ENCODE results near the gene PRG3. TPM values are rescaled to one million over a fixed set of nuclear protein-coding genes. Genes with fewer than 3 reads are reported as not detected.

PRG3 gene
- total and polyA plus RNA-seq, 4 experiments from 2014 or later, result not detected

- Mint-ChIP-seq H3K27me3 (no peaks in the 10 kb centered on the region), H3K9me3 (no peaks in the 10 kb centered on the region), H3K36me3 (peaks cover 10 to 22% of the 10 kb centered on the region in 2 donors), H3K4me1 (peaks cover 33 to 56% (median 40%) of the 10 kb centered on the region in 4 donors), H3K4me3 (peak overlapping the region; percentile 83 to 93 (median 88)), H3K27ac (peak overlapping the region; percentile 77 to 97 (median 94))
- intact Hi-C loops (cut with micrococcal nuclease), result loop anchor here (1.0 to 5.0 kb wide), 5 partner anchors 31 to 1153 kb away; partner anchors contain the start of genes TIMM10 and ZFP91
- peak overlapping the region; percentile 32 to 58 for H3K4me3 ChIP-seq (ENCODE audit: low read length in 2 of 2)
- DNase-seq, result no peak
- peaks cover 34% of the 10 kb centered on the region for H3K4me1 ChIP-seq (ENCODE audit: insufficient read depth, low read length)
- no peaks in the 10 kb centered on the region for H3K9me3 ChIP-seq (ENCODE audit: control insufficient read depth in 1 of 2, low read length in 2 of 2)
- peaks cover 4% of the 10 kb centered on the region for H3K36me3 ChIP-seq (ENCODE audit: insufficient read depth, low read length)
- H3K27ac ChIP-seq (ENCODE audit: low read depth, low read length), result peak overlapping the region; percentile 54
- ChIA-PET POLR2A (ENCODE audit: partially characterized antibody) (interaction anchor here (0.8 to 4.1 kb wide), 11 partner anchors 10 to 316 kb away, joined by 3 to 13 read pairs (median 4); partner anchors contain the start of genes SELENOH, SSRP1, TNKS1BP1 and UBE2L6), CTCF (ENCODE audit: partially characterized antibody) (interaction anchor here (1.0 to 5.9 kb wide), 5 partner anchors 32 to 375 kb away, joined by 3 to 56 read pairs (median 5); no protein-coding TSS in a partner anchor)
- no peaks in the 10 kb centered on the region for H3K27me3 ChIP-seq (ENCODE audit: insufficient read depth, low read length)
These were observed 44.9 kb upstream of the PRG3 start for GRCh38 chr11:57425565-57426438.

- H3K36me3 ChIP-seq (ENCODE audit: insufficient read depth, low read length), result peaks cover 11% of the 10 kb centered on the region
- peak; percentile 67 to 97 (median 69) for DNase-seq
- intact Hi-C loops (cut with micrococcal nuclease), result loop anchor here (1.0 to 5.0 kb wide), 5 partner anchors 32 to 1154 kb away; partner anchors contain the start of genes TIMM10 and ZFP91
- H3K9me3 ChIP-seq (ENCODE audit: control insufficient read depth in 1 of 2, low read length in 2 of 2), result no peaks in the 10 kb centered on the region
- ChIA-PET POLR2A (ENCODE audit: partially characterized antibody) (interaction anchor here (0.9 to 4.1 kb wide), 7 partner anchors 9 to 143 kb away, joined by 3 to 13 read pairs (median 5); partner anchors contain the start of genes SSRP1, TNKS1BP1 and UBE2L6), CTCF (ENCODE audit: partially characterized antibody) (interaction anchor here (0.5 to 5.9 kb wide), 8 partner anchors 32 to 376 kb away, joined by 3 to 56 read pairs (median 4); no protein-coding TSS in a partner anchor)
- peak overlapping the region; percentile 70 to 97 (median 94) for H3K27ac Mint-ChIP-seq
- H3K27ac ChIP-seq (ENCODE audit: low read depth, low read length), result peak overlapping the region; percentile 54
- H3K4me3 Mint-ChIP-seq, result peak overlapping the region; percentile 68 to 93 (median 86)
- H3K27me3 Mint-ChIP-seq, result no peaks in the 10 kb centered on the region
- H3K4me1 ChIP-seq (ENCODE audit: insufficient read depth, low read length), result peaks cover 34% of the 10 kb centered on the region
- H3K27me3 ChIP-seq (ENCODE audit: insufficient read depth, low read length), result no peaks in the 10 kb centered on the region
- no peaks in the 10 kb centered on the region for H3K9me3 Mint-ChIP-seq
- peaks cover 35 to 56% (median 40%) of the 10 kb centered on the region in 4 donors for H3K4me1 Mint-ChIP-seq
- peak overlapping the region; percentile 17 to 39 for H3K4me3 ChIP-seq (ENCODE audit: low read length in 2 of 2)
- H3K36me3 Mint-ChIP-seq, result peaks cover 14 to 30% of the 10 kb centered on the region in 2 donors
These were observed 44.0 kb upstream of the PRG3 start for GRCh38 chr11:57424792-57425564.

GRCh38 chr11:57424137-57424791, 43.3 kb upstream of the PRG3 start:
- H3K36me3 ChIP-seq (ENCODE audit: insufficient read depth, low read length), result peaks cover 11% of the 10 kb centered on the region
- H3K4me3 Mint-ChIP-seq, result peak overlapping the region in 7 of 8 donors; percentile 81 to 93 (median 86)
- H3K4me1 Mint-ChIP-seq, result peaks cover 35 to 56% (median 40%) of the 10 kb centered on the region in 4 donors
- DNase-seq, result no peak
- H3K27me3 Mint-ChIP-seq, result no peaks in the 10 kb centered on the region
- ChIA-PET POLR2A (ENCODE audit: partially characterized antibody) (interaction anchor here (1.5 to 4.1 kb wide), 3 partner anchors 89 to 144 kb away, joined by 8 to 13 read pairs (median 8); partner anchors contain the start of genes SSRP1, TNKS1BP1 and UBE2L6), CTCF (ENCODE audit: partially characterized antibody) (interaction anchor here (1.2 to 5.9 kb wide), 6 partner anchors 33 to 376 kb away, joined by 3 to 56 read pairs (median 4); no protein-coding TSS in a partner anchor)
- H3K27me3 ChIP-seq (ENCODE audit: insufficient read depth, low read length), result no peaks in the 10 kb centered on the region
- H3K4me3 ChIP-seq (ENCODE audit: low read length in 2 of 2), result peak overlapping the region; percentile 17 to 39
- peak overlapping the region; percentile 54 for H3K27ac ChIP-seq (ENCODE audit: low read depth, low read length)
- H3K36me3 Mint-ChIP-seq, result peaks cover 15 to 32% of the 10 kb centered on the region in 2 donors
- H3K9me3 Mint-ChIP-seq, result no peaks in the 10 kb centered on the region
- peak overlapping the region; percentile 70 to 97 (median 94) for H3K27ac Mint-ChIP-seq
- peaks cover 34% of the 10 kb centered on the region for H3K4me1 ChIP-seq (ENCODE audit: insufficient read depth, low read length)
- intact Hi-C loops (cut with micrococcal nuclease), result loop anchor here (2.0 kb wide), 2 partner anchors 33 to 1155 kb away; partner anchors contain the start of gene ZFP91
- H3K9me3 ChIP-seq (ENCODE audit: control insufficient read depth in 1 of 2, low read length in 2 of 2), result no peaks in the 10 kb centered on the region

- Histone ChIP-seq H3K27me3 (ENCODE audit: insufficient read depth, low read length) (no peaks in the 10 kb centered on the region), H3K4me1 (ENCODE audit: insufficient read depth, low read length) (peaks cover 34% of the 10 kb centered on the region), H3K4me3 (ENCODE audit: low read length in 2 of 2) (no peak overlapping the region), H3K27ac (ENCODE audit: low read depth, low read length) (no peak overlapping the region), H3K36me3 (ENCODE audit: insufficient read depth, low read length) (peaks cover 12% of the 10 kb centered on the region), H3K9me3 (ENCODE audit: control insufficient read depth in 1 of 2, low read length in 2 of 2) (no peaks in the 10 kb centered on the region)
- POLR2A ChIA-PET (ENCODE audit: partially characterized antibody), result no interaction called here
- Mint-ChIP-seq H3K27ac (peak overlapping the region in 5 of 7 donors; percentile 31 to 94 (median 53)), H3K4me3 (peak overlapping the region in 2 of 8 donors; percentile 10 to 20), H3K4me1 (peaks cover 33 to 54% (median 40%) of the 10 kb centered on the region in 4 donors), H3K27me3 (no peaks in the 10 kb centered on the region), H3K9me3 (no peaks in the 10 kb centered on the region), H3K36me3 (peaks cover 19 to 36% of the 10 kb centered on the region in 2 donors)
- intact Hi-C loops (cut with micrococcal nuclease), result no loop called here
- CTCF ChIA-PET (ENCODE audit: partially characterized antibody), result no interaction called here
- no peak for DNase-seq
These were observed 41.7 kb upstream of the PRG3 start for GRCh38 chr11:57422669-57423068.

GRCh38 chr11:57421805-57422204, 40.9 kb upstream of the PRG3 start:
- POLR2A ChIA-PET (ENCODE audit: partially characterized antibody), result no interaction called here
- no peak overlapping the region for H3K4me3 Mint-ChIP-seq
- Histone ChIP-seq H3K27me3 (ENCODE audit: insufficient read depth, low read length) (no peaks in the 10 kb centered on the region), H3K4me1 (ENCODE audit: insufficient read depth, low read length) (peaks cover 30% of the 10 kb centered on the region), H3K36me3 (ENCODE audit: insufficient read depth, low read length) (peaks cover 20% of the 10 kb centered on the region), H3K4me3 (ENCODE audit: low read length in 2 of 2) (no peak overlapping the region), H3K27ac (ENCODE audit: low read depth, low read length) (no peak overlapping the region), H3K9me3 (ENCODE audit: control insufficient read depth in 1 of 2, low read length in 2 of 2) (no peaks in the 10 kb centered on the region)
- H3K4me1 Mint-ChIP-seq, result peaks cover 30 to 46% (median 34%) of the 10 kb centered on the region in 4 donors
- no peak for DNase-seq
- H3K27ac Mint-ChIP-seq, result peak overlapping the region in 1 of 7 donors; percentile 21
- intact Hi-C loops (cut with micrococcal nuclease), result no loop called here
- CTCF ChIA-PET (ENCODE audit: partially characterized antibody), result interaction anchor here (1.2 kb wide), 1 partner anchor 36 kb away, joined by 4 read pairs; no protein-coding TSS in a partner anchor
- peaks cover 27 to 44% of the 10 kb centered on the region in 2 donors for H3K36me3 Mint-ChIP-seq
- H3K9me3 Mint-ChIP-seq, result no peaks in the 10 kb centered on the region
- no peaks in the 10 kb centered on the region for H3K27me3 Mint-ChIP-seq

- peaks cover 27% of the 10 kb centered on the region for H3K36me3 ChIP-seq (ENCODE audit: insufficient read depth, low read length)
- H3K4me3 Mint-ChIP-seq, result no peak overlapping the region
- no peak overlapping the region for H3K27ac Mint-ChIP-seq
- ChIA-PET POLR2A (ENCODE audit: partially characterized antibody) (interaction anchor here (0.6 kb wide), 1 partner anchor 200 kb away, joined by 4 read pairs; no protein-coding TSS in a partner anchor), CTCF (ENCODE audit: partially characterized antibody) (interaction anchor here (0.6 to 3.2 kb wide), 3 partner anchors 37 to 45 kb away, joined by 4 to 8 read pairs (median 4); no protein-coding TSS in a partner anchor)
- H3K4me3 ChIP-seq (ENCODE audit: low read length in 2 of 2), result no peak overlapping the region
- peaks cover 23 to 39% (median 28%) of the 10 kb centered on the region in 4 donors for H3K4me1 Mint-ChIP-seq
- no peak overlapping the region for H3K27ac ChIP-seq (ENCODE audit: low read depth, low read length)
- peaks cover 24% of the 10 kb centered on the region for H3K4me1 ChIP-seq (ENCODE audit: insufficient read depth, low read length)
- no peak for DNase-seq
- H3K9me3 ChIP-seq (ENCODE audit: control insufficient read depth in 1 of 2, low read length in 2 of 2), result no peaks in the 10 kb centered on the region
- no peaks in the 10 kb centered on the region for H3K27me3 Mint-ChIP-seq
- intact Hi-C loops (cut with micrococcal nuclease), result no loop called here
- no peaks in the 10 kb centered on the region for H3K27me3 ChIP-seq (ENCODE audit: insufficient read depth, low read length)
- no peaks in the 10 kb centered on the region for H3K9me3 Mint-ChIP-seq
- peaks cover 34 to 52% of the 10 kb centered on the region in 2 donors for H3K36me3 Mint-ChIP-seq
These were observed 40.1 kb upstream of the PRG3 start for GRCh38 chr11:57421066-57421465.

Measured in CD4-positive, alpha-beta memory T cell (primary cell).